Keratinocyte (primary cell): ENCODE measurements around the gene POMT1. TPM values are rescaled to one million over a fixed set of nuclear protein-coding genes. Genes with fewer than 3 reads are reported as not detected.

Experiments
- DNase-seq: peaks from one replicate; pipeline ENCODE4 v3.0.0-alpha.2; 2011; ENCODE audit warnings: low read depth, missing footprints, low spot score
- FAIRE-seq: peaks from 2 replicates; lab custom pipeline; 2011; peaks lifted over from hg19 to GRCh38; lab: Jason Lieb, UNC
- H2AFZ ChIP-seq: 2 replicates; pipeline ENCODE4 v1.6.0; 2012; ENCODE audit warnings: low read length, control low read depth, inconsistent platforms; ENCODE audit not compliant: control insufficient read depth
- H3K27ac ChIP-seq: 2 replicates; pipeline ENCODE4 v1.5.1; 2011; ENCODE audit warnings: low read length; ENCODE audit not compliant: control insufficient read depth, insufficient read depth
- H3K27me3 ChIP-seq: 3 replicates; pipeline ENCODE4 v1.6.0; 2011; ENCODE audit warnings: low read length; ENCODE audit not compliant: control insufficient read depth, insufficient read depth; ENCODE audit errors: extremely low read depth
- H3K36me3 ChIP-seq, 2 experiments: 2 replicates in 1 of 2; 3 replicates in 1 of 2; pipeline ENCODE4 v1.5.1; 2011; ENCODE audit warnings: low read length in 2 of 2, mild to moderate bottlenecking in 1 of 2; ENCODE audit not compliant: control insufficient read depth in 2 of 2, insufficient read depth in 2 of 2; ENCODE audit errors: extremely low read depth in 1 of 2
- H3K4me1 ChIP-seq: 3 replicates; pipeline ENCODE4 v1.5.1; 2011; ENCODE audit warnings: low read length; ENCODE audit not compliant: control insufficient read depth, insufficient read depth; ENCODE audit errors: extremely low read depth
- H3K4me2 ChIP-seq: 3 replicates; pipeline ENCODE4 v1.6.0; 2011; ENCODE audit warnings: low read depth, low read length; ENCODE audit not compliant: control insufficient read depth, insufficient read depth; ENCODE audit errors: extremely low read depth
- H3K4me3 ChIP-seq, 3 experiments: fragments of 200-600 bp in 1 of 3; sonication (generic) in 1 of 3; 2 replicates in 2 of 3; 3 replicates in 1 of 3; pipeline ENCODE4 v1.5.1; 2011 to 2016; ENCODE audit warnings: low read length in 3 of 3, mild to moderate bottlenecking in 3 of 3, control low read depth in 2 of 3, inconsistent platforms in 1 of 3, low read depth in 1 of 3, mixed read lengths in 1 of 3, mixed run types in 1 of 3, moderate library complexity in 1 of 3; ENCODE audit not compliant: control insufficient read depth in 2 of 3, insufficient read depth in 2 of 3; ENCODE audit errors: extremely low read depth in 1 of 3
- H3K79me2 ChIP-seq: 2 replicates; pipeline ENCODE4 v1.6.0; 2012; ENCODE audit warnings: low read length; ENCODE audit not compliant: control insufficient read depth, insufficient read depth
- H3K9ac ChIP-seq: 3 replicates; pipeline ENCODE4 v1.6.0; 2011; ENCODE audit warnings: low read length; ENCODE audit not compliant: control insufficient read depth, insufficient read depth; ENCODE audit errors: extremely low read depth
- H3K9me1 ChIP-seq: 3 replicates; pipeline ENCODE4 v1.6.0; 2011; ENCODE audit warnings: low read length; ENCODE audit not compliant: control insufficient read depth, insufficient read depth; ENCODE audit errors: extremely low read depth
- H3K9me3 ChIP-seq: 2 replicates; pipeline ENCODE4 v1.5.1; 2012; ENCODE audit warnings: low read depth, low read length; ENCODE audit not compliant: control insufficient read depth
- H4K20me1 ChIP-seq: 3 replicates; pipeline ENCODE4 v1.6.0; 2011; ENCODE audit warnings: low read length; ENCODE audit not compliant: control insufficient read depth, insufficient read depth; ENCODE audit errors: extremely low read depth
- EZH2 ChIP-seq: IDR thresholded peaks from one replicate; pipeline ENCODE4 v1.6.1; 2012; ENCODE audit warnings: inconsistent platforms, mild to moderate bottlenecking, low read length, moderate library complexity
- dilution Hi-C: fragments of 300-500 bp; cut with MboI; formaldehyde crosslinking; loops from one replicate; pipeline ENCODE4 v1.7.0; 2020; ENCODE audit warnings: low sequenced_read_pairs; ENCODE audit not compliant: extremely low pct_ligation_motif_present
- polyA plus RNA-seq, 5 experiments: library from polyadenylated mRNA; depleted of rRNA in 3 of 5; stranded (reverse) in 3 of 5; stranded (forward) in 1 of 5; unstranded in 1 of 5; fragments of >200 nt; gene quantifications; 1 replicate in 1 of 5; 2 replicates in 3 of 5; 3 replicates in 1 of 5; pipeline versions ENCODE4 v1.2.1 to v1.2.3, GENCODE V29; 2011 to 2012; ENCODE audit warnings: missing spikeins in 2 of 5, low read depth in 1 of 5, low replicate concordance in 1 of 5
- TF ChIP-seq, protein P1 (sequence below), 3 experiments: IDR thresholded peaks in 1 of 3; conservative IDR thresholded peaks in 1 of 3; optimal IDR thresholded peaks in 1 of 3; 2 replicates in 2 of 3; 3 replicates in 1 of 3; pipeline versions ENCODE3 to v1.5.1; 2011; ENCODE audit warnings: low read length in 3 of 3, mild to moderate bottlenecking in 3 of 3, moderate library complexity in 2 of 3, control low read depth in 1 of 3, inconsistent platforms in 1 of 3; ENCODE audit not compliant: insufficient read depth in 2 of 3; ENCODE audit errors: extremely low read depth in 1 of 3

Gene POMT1
- polyA plus RNA-seq, 1 donor (not counting 4 experiments of a cell fraction or from before 2014, with no cell fraction given), result 10.3 TPM

- no peaks in the 10 kb centered on the region for H3K79me2 ChIP-seq
- dilution Hi-C loops, result no loop called here
- H3K9ac ChIP-seq, result no peak overlapping the region
- H3K4me1 ChIP-seq, result no peaks in the 10 kb centered on the region
- FAIRE-seq (no peak), DNase-seq (no peak)
- no peak overlapping the region for H3K27ac ChIP-seq
- peaks cover 4% of the 10 kb centered on the region for H4K20me1 ChIP-seq
- H3K9me1 ChIP-seq, result no peaks in the 10 kb centered on the region
- no peak for TF ChIP-seq EZH2
- TF ChIP-seq, protein P1, sequence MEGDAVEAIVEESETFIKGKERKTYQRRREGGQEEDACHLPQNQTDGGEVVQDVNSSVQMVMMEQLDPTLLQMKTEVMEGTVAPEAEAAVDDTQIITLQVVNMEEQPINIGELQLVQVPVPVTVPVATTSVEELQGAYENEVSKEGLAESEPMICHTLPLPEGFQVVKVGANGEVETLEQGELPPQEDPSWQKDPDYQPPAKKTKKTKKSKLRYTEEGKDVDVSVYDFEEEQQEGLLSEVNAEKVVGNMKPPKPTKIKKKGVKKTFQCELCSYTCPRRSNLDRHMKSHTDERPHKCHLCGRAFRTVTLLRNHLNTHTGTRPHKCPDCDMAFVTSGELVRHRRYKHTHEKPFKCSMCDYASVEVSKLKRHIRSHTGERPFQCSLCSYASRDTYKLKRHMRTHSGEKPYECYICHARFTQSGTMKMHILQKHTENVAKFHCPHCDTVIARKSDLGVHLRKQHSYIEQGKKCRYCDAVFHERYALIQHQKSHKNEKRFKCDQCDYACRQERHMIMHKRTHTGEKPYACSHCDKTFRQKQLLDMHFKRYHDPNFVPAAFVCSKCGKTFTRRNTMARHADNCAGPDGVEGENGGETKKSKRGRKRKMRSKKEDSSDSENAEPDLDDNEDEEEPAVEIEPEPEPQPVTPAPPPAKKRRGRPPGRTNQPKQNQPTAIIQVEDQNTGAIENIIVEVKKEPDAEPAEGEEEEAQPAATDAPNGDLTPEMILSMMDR (optimal IDR thresholded peaks at IDR 0.05 in 1 of 3, IDR thresholded peaks at IDR 0.05 in 1 of 3, conservative IDR thresholded peaks at IDR 0.05 in 1 of 3; ENCODE audit: extremely low read depth in 1 of 3, insufficient read depth in 2 of 3, low read length in 3 of 3), result no peak
- H3K36me3 ChIP-seq, result peaks cover 41 to 60% of the 10 kb centered on the region in 2 experiments
- H3K4me2 ChIP-seq, result no peak overlapping the region
- no peaks in the 10 kb centered on the region for H3K9me3 ChIP-seq
- H3K27me3 ChIP-seq, result no peaks in the 10 kb centered on the region
- no peak overlapping the region for H2AFZ ChIP-seq
- no peak overlapping the region for H3K4me3 ChIP-seq
These were observed 17.8 kb downstream of the POMT1 start for GRCh38 chr9:131520503-131520902.

GRCh38 chr9:131521203-131521602 is 18.5 kb downstream of the POMT1 start:
- Histone ChIP-seq H3K9ac (no peak overlapping the region), H4K20me1 (peaks cover 4% of the 10 kb centered on the region), H3K9me1 (no peaks in the 10 kb centered on the region), H3K27me3 (no peaks in the 10 kb centered on the region), H3K4me2 (no peak overlapping the region), H2AFZ (no peak overlapping the region), H3K4me3 (no peak overlapping the region), H3K79me2 (no peaks in the 10 kb centered on the region), H3K4me1 (no peaks in the 10 kb centered on the region), H3K27ac (no peak overlapping the region), H3K36me3 (peaks cover 38 to 60% of the 10 kb centered on the region in 2 experiments), H3K9me3 (no peaks in the 10 kb centered on the region)
- dilution Hi-C loops, result no loop called here
- TF ChIP-seq, protein P1 (optimal IDR thresholded peaks at IDR 0.05 in 1 of 3, IDR thresholded peaks at IDR 0.05 in 1 of 3, conservative IDR thresholded peaks at IDR 0.05 in 1 of 3; ENCODE audit: extremely low read depth in 1 of 3, insufficient read depth in 2 of 3, low read length in 3 of 3), result no peak
- FAIRE-seq, result no peak
- no peak for DNase-seq
